Prostate gland (tissue), 2 donors: ENCODE measurements around the gene MGST1.

Experiments used
- POLR2A ChIP-seq: fragments of 450-650 bp; IDR thresholded peaks from one replicate; pipeline ENCODE4 v1.6.1; 2016; ENCODE audit warnings: antibody characterized with exemption, mild to moderate bottlenecking
- POLR2AphosphoS5 ChIP-seq: sonication (generic); formaldehyde crosslinking; IDR thresholded peaks from one replicate; pipeline ENCODE4 v1.6.1; 2017; ENCODE audit warnings: antibody characterized with exemption
- TF ChIP-seq, protein P1 (sequence below), 4 experiments: fragments of 200-600 bp in 2 of 4; fragments of 450-650 bp in 2 of 4; sonication (generic) in 2 of 4; IDR thresholded peaks; 1 replicate in 3 of 4; 2 replicates in 1 of 4; pipeline ENCODE4 v1.5.1; 2016 to 2019; ENCODE audit warnings: antibody characterized with exemption in 4 of 4, mild to moderate bottlenecking in 2 of 4, moderate library complexity in 2 of 4

DNA sequence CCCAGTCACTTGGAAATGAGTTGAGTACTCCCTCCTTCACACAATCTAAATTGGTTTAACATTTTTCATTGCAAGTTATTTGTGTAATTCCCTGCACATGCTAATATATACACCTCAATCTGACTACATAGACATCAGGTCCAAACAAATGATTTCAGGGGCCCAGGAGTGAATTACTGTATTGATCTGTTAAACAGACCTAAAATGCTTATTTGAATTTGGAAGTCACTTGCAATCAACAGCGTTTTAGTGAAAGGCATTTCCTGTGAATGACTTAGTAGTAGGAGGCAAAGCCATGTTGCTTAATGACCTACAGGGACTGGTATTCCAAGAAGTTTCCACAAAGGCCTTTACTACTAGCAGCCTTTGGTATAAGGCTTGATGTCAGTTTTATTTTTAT lies 47.3 kb upstream of the MGST1 start:
- no peak for TF ChIP-seq POLR2A
- TF ChIP-seq, protein P1, sequence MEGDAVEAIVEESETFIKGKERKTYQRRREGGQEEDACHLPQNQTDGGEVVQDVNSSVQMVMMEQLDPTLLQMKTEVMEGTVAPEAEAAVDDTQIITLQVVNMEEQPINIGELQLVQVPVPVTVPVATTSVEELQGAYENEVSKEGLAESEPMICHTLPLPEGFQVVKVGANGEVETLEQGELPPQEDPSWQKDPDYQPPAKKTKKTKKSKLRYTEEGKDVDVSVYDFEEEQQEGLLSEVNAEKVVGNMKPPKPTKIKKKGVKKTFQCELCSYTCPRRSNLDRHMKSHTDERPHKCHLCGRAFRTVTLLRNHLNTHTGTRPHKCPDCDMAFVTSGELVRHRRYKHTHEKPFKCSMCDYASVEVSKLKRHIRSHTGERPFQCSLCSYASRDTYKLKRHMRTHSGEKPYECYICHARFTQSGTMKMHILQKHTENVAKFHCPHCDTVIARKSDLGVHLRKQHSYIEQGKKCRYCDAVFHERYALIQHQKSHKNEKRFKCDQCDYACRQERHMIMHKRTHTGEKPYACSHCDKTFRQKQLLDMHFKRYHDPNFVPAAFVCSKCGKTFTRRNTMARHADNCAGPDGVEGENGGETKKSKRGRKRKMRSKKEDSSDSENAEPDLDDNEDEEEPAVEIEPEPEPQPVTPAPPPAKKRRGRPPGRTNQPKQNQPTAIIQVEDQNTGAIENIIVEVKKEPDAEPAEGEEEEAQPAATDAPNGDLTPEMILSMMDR (IDR thresholded peaks at IDR 0.05), result no peak
- no peak for TF ChIP-seq POLR2AphosphoS5
